ENCODE data around the gene CERS6. TPM values are rescaled to one million over a fixed set of nuclear protein-coding genes. Genes with fewer than 3 reads are reported as not detected.

The CERS6 gene
- total and polyA plus RNA-seq, 8 donors, result 3.2 to 18.0 (median 7.6) TPM

DNA sequence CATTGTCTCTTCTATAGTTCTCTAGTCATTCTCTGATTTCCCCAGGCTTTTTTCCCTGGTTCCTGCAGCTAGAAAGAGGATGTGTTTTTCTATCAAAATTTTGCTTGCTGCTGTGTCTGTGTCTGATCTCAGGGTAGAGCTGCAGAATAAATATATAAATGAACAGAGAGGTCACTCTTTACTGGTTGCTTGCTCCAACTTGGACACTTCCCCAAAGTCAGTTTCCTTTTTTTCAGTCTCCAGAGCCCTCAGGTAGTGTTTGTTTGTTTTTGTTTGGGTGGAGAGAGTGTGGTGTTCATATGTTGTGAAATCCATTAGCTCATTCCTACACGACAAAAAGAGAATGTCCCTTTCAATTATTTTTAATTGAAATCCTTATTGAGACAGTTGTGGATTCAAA lies 85.8 kb downstream of the CERS6 start:
- no peak for TF ChIP-seq CTCF (IDR thresholded peaks at IDR 0.05)
- Histone ChIP-seq H3K9me3 (no peaks in the 10 kb centered on the region), H3K4me1 (no peaks in the 10 kb centered on the region), H3K27me3 (no peaks in the 10 kb centered on the region), H3K4me3 (no peak overlapping the region), H3K27ac (no peak overlapping the region), H3K36me3 (no peaks in the 10 kb centered on the region)
- ATAC-seq (no peak), FAIRE-seq (no peak), DNase-seq (no peak)
- intact Hi-C loops (cut with DNase I), result no loop called here
- WGBS, 2 donors, result 53 to 66% methylated on average over 1 of the region's 1 CpG

GRCh38 chr2:168543037-168543436 lies 87.0 kb downstream of the CERS6 start:
- Histone ChIP-seq H3K27me3 (no peaks in the 10 kb centered on the region), H3K27ac (no peak overlapping the region), H3K36me3 (no peaks in the 10 kb centered on the region), H3K9me3 (no peaks in the 10 kb centered on the region), H3K4me3 (no peak overlapping the region), H3K4me1 (no peaks in the 10 kb centered on the region)
- intact Hi-C loops (cut with DNase I), result no loop called here
- WGBS, 2 donors, result 68 to 85% methylated on average over 4 of the region's 4 CpGs
- ATAC-seq (no peak), FAIRE-seq (peak; percentile 37), DNase-seq (no peak)
- no peak for TF ChIP-seq CTCF (IDR thresholded peaks at IDR 0.05)

DNA sequence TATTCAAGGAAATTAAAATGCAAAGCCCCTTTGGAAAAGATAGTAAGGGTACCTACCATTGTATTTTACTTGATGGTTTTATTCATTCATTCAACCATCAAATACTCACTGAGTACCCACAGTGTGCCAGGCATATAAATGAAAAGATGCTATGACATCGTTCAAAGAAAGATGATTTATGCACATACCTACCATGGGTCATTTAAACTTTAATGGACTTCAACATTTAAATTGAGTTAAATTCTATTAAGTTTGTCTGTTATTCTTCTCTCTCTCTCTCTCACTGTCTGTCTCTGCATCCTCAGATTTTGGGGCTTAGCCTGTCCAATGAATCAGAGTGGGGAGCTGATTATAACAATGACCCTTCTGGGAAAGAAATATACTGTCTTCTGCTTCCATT lies 87.9 kb downstream of the CERS6 start:
- no peak for FAIRE-seq
- TF ChIP-seq CTCF (IDR thresholded peaks at IDR 0.05), result no peak

DNA sequence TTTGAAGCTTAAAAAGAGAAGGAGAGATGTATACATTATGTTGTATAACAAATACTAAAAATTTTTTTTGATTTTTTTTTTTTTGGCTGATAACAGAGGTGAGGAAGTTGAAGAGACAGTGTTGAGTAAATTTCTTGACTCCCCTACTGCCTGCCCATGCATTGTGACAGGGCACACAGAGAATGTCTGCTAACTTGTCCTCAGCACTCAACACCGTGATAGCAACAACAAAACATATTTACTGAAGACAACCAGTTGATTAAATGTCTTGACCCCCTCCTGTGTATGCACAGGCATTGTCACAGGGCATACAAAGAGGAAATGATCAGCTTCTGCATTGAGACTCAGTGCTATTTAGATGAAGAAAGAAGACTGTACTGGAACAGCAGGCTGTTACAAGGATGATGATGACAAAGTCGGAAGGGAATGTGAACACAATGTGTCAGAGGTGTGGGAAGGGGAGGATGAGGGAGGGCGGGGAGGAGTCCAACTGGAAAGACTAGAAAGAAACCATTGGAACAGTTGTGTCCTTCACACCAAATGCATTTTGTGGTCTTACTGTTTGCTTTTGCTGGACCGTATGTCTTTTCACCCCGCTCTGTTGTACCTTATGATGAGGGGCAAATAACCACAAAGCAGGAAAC lies 89.5 kb downstream of the CERS6 start:
- no peaks in the 10 kb centered on the region for H3K9me3 ChIP-seq
- H3K36me3 ChIP-seq, result no peaks in the 10 kb centered on the region
- H3K27me3 ChIP-seq, result no peaks in the 10 kb centered on the region
- intact Hi-C loops (cut with DNase I), result no loop called here
- no peaks in the 10 kb centered on the region for H3K4me1 ChIP-seq
- ATAC-seq (peak in 3 of 4 donors; percentile 50 to 82 (median 66)), FAIRE-seq (no peak), DNase-seq (no peak)
- TF ChIP-seq CTCF (IDR thresholded peaks at IDR 0.05), result no peak
- no peak overlapping the region for H3K4me3 ChIP-seq
- H3K27ac ChIP-seq, result no peak overlapping the region
- WGBS, 2 donors, result 79 to 83% methylated on average over 5 of the region's 5 CpGs

More for the DNA sequence above, 87.9 kb downstream of the CERS6 start:
- no peaks in the 10 kb centered on the region for H3K4me1 ChIP-seq
- H3K27ac ChIP-seq, result no peak overlapping the region
- WGBS, 2 donors, result 99 to 100% methylated on average over 1 of the region's 1 CpG
- no peaks in the 10 kb centered on the region for H3K9me3 ChIP-seq
- ATAC-seq (no peak), DNase-seq (no peak)
- no peaks in the 10 kb centered on the region for H3K36me3 ChIP-seq
- no peaks in the 10 kb centered on the region for H3K27me3 ChIP-seq
- no peak overlapping the region for H3K4me3 ChIP-seq
- intact Hi-C loops (cut with DNase I), result no loop called here

- no peaks in the 10 kb centered on the region for H3K36me3 ChIP-seq
- no peaks in the 10 kb centered on the region for H3K27me3 ChIP-seq
- WGBS, 2 donors, result 91 to 95% methylated on average over 5 of the region's 5 CpGs
- DNase-seq (peak in 1 of 6 donors; percentile 32), FAIRE-seq (no peak), ATAC-seq (peak in 2 of 4 donors; percentile 53 to 65)
- TF ChIP-seq CTCF (IDR thresholded peaks at IDR 0.05), result no peak
- peaks cover 0 to 5% (median 4%) of the 10 kb centered on the region in 3 donors for H3K4me1 ChIP-seq
- intact Hi-C loops (cut with DNase I), result no loop called here
- no peaks in the 10 kb centered on the region for H3K9me3 ChIP-seq
- H3K4me3 ChIP-seq, result no peak overlapping the region
- H3K27ac ChIP-seq, result no peak overlapping the region
These were observed 94.6 kb downstream of the CERS6 start for GRCh38 chr2:168550670-168551069.
